ENCODE results near the gene KRTCAP2. TPM values are rescaled to one million over a fixed set of nuclear protein-coding genes. Genes with fewer than 3 reads are reported as not detected.

The KRTCAP2 gene
- total and polyA plus RNA-seq, 10 of the 15 experiments (the other 5 are each of a cell fraction or from before 2014, with no cell fraction given), result 61.3 to 238 (median 141) TPM

GRCh38 chr1:155199792-155200191, 26.7 kb upstream of the KRTCAP2 start:
- ATAC-seq (no peak), DNase-seq (ENCODE audit: low read depth, low spot score) (no peak), FAIRE-seq (no peak)
- ChIA-PET SMC1A (ENCODE audit: uncharacterized antibody, unreplicated experiment) (no interaction called here), POLR2A (no interaction called here), RAD21 (ENCODE audit: unreplicated experiment) (no interaction called here), CTCF (no interaction called here)
- Histone ChIP-seq H2AFZ (ENCODE audit: control insufficient read depth, low read depth, low read length) (no peak overlapping the region), H4K20me1 (ENCODE audit: control insufficient read depth, insufficient read depth) (no peaks in the 10 kb centered on the region), H3K27ac (ENCODE audit: control insufficient read depth, insufficient read depth) (no peak overlapping the region), H3K4me2 (ENCODE audit: control insufficient read depth, insufficient read depth) (no peak overlapping the region), H3K79me2 (ENCODE audit: control insufficient read depth, insufficient read depth, low read length) (no peaks in the 10 kb centered on the region), H3K9ac (ENCODE audit: control insufficient read depth, insufficient read depth, low read length) (no peak overlapping the region), H3K36me3 (ENCODE audit: control insufficient read depth in 2 of 2, insufficient read depth in 2 of 2, low read length in 1 of 2) (no peaks in the 10 kb centered on the region), H3K4me3 (no peak overlapping the region), H3K4me1 (ENCODE audit: control insufficient read depth, insufficient read depth, low read length) (no peaks in the 10 kb centered on the region), H3K9me3 (replicated peaks; ENCODE audit: control insufficient read depth, insufficient read depth, low read length) (no peaks in the 10 kb centered on the region), H3K27me3 (replicated peaks in 1 of 2; ENCODE audit: control insufficient read depth in 2 of 2, insufficient read depth in 2 of 2, low read length in 1 of 2) (no peaks in the 10 kb centered on the region; a peak in 1 of 4 replicates)
- in situ Hi-C loops (cut with MboI), result no loop called here
- no peak for TF ChIP-seq BHLHE40 (IDR thresholded peaks at IDR 0.05; ENCODE audit: borderline replicate concordance in 1 of 2, low read depth in 2 of 2, low read length in 1 of 2)
- intact Hi-C loops (cut with micrococcal nuclease; ENCODE audit: unreplicated experiment), result no loop called here
- 48% methylated on average over 4 of the region's 4 CpGs for WGBS (ENCODE audit: insufficient coverage, insufficient replicate concordance, low lambda C conversion rate, missing lambda C conversion rate)
- no TSS peak for BruUV-seq (replicated peaks)

DNA sequence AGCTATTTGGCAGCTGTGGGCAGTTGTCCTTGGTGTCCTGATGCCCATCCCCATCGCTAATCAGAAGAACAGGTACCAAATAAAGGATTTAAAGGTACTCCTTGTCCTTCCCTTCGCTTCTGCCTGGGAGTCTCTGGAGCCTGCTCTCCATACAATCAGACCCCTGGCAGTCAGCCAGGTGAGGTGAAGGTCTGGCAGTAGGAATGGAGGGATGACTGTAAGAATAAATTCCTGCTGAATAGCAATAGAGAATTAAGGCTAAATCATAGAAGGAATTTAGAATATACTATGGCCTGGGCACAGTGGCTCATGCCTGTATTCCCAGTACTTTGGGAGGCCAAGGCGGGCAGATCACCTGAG, 25.4 kb upstream of the KRTCAP2 start:
- CTCF ChIA-PET, result interaction anchor here (1.2 kb wide), 1 partner anchor 26 kb away, joined by 4 read pairs; the partner anchor contains the start of gene KRTCAP2
- Histone ChIP-seq H3K9me3 (replicated peaks; ENCODE audit: control insufficient read depth, insufficient read depth, low read length) (no peaks in the 10 kb centered on the region), H3K79me2 (ENCODE audit: control insufficient read depth, insufficient read depth, low read length) (no peaks in the 10 kb centered on the region), H3K9ac (ENCODE audit: control insufficient read depth, insufficient read depth, low read length) (no peak overlapping the region), H3K36me3 (ENCODE audit: control insufficient read depth in 2 of 2, insufficient read depth in 2 of 2, low read length in 1 of 2) (no peaks in the 10 kb centered on the region), H2AFZ (ENCODE audit: control insufficient read depth, low read depth, low read length) (no peak overlapping the region), H3K4me3 (no peak overlapping the region), H3K4me2 (ENCODE audit: control insufficient read depth, insufficient read depth) (no peak overlapping the region), H3K27ac (ENCODE audit: control insufficient read depth, insufficient read depth) (no peak overlapping the region), H3K4me1 (ENCODE audit: control insufficient read depth, insufficient read depth, low read length) (peaks cover 10% of the 10 kb centered on the region), H4K20me1 (ENCODE audit: control insufficient read depth, insufficient read depth) (no peaks in the 10 kb centered on the region), H3K27me3 (replicated peaks in 1 of 2; ENCODE audit: control insufficient read depth in 2 of 2, insufficient read depth in 2 of 2, low read length in 1 of 2) (no peaks in the 10 kb centered on the region; a peak in 1 of 4 replicates)
- SMC1A ChIA-PET (ENCODE audit: uncharacterized antibody, unreplicated experiment), result no interaction called here
- WGBS (ENCODE audit: insufficient coverage, insufficient replicate concordance, low lambda C conversion rate, missing lambda C conversion rate), result 70% methylated on average over 3 of the region's 3 CpGs
- intact Hi-C loops (cut with micrococcal nuclease; ENCODE audit: unreplicated experiment), result no loop called here
- RAD21 ChIA-PET (ENCODE audit: unreplicated experiment), result no interaction called here
- POLR2A ChIA-PET, result no interaction called here
- DNase-seq (ENCODE audit: low read depth, low spot score) (no peak), ATAC-seq (no peak), FAIRE-seq (no peak)
- no TSS peak for BruUV-seq (replicated peaks)
- in situ Hi-C loops (cut with MboI), result no loop called here
- TF ChIP-seq ZBTB40 (IDR thresholded peaks at IDR 0.05; ENCODE audit: borderline replicate concordance), result no peak
- no peak for TF ChIP-seq KLF5 (IDR thresholded peaks at IDR 0.05; ENCODE audit: partially characterized antibody)
- no peak for TF ChIP-seq NBN (IDR thresholded peaks at IDR 0.05)
- TF ChIP-seq USF1 (IDR thresholded peaks at IDR 0.05; ENCODE audit: borderline replicate concordance, extremely low read length, insufficient read depth, low read depth, low read length), result no peak
- TF ChIP-seq SREBF1 (IDR thresholded peaks at IDR 0.05; ENCODE audit: low read length), result no peak

All from GM12878 (cell line).